Measurements from ENCODE around the gene RELB. TPM values are rescaled to one million over a fixed set of nuclear protein-coding genes. Genes with fewer than 3 reads are reported as not detected.

RELB gene
- polyA plus RNA-seq, 1 donor from 2014 or later: 1.1 TPM

DNA sequence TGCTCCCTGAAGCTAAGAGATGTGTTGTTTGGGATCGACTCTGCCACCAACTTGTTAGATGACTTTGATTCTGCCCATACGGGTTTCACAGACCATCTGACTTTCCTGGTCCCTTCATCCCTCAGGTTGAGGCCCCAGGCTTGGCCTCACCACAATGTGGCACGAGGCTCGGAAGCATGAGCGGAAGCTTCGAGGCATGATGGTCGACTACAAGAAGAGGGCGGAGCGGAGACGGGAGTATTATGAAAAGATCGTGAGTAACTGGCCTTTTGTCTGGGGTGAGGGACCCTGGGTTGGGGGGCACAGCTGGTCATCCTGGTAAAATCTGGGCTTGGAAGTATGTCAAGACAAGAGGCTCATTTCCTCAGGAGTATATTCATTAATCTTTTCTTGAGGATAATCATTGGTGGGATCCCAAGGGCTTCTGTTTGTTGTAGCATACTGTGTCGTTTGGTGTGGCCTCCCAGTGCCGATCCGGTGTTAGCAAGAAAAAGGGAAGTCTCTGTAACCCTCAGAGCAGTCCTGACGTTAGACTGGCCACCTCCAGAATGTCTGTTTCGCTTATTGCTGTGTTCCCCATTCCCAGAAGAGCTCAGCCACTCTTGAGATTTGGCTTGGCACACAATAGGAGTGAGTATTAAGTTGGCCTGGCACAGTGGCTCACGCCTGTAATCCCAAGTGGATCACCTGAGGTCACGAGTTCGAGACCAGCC is 39.0 kb downstream of the RELB start:
- Histone ChIP-seq H3K9ac (ENCODE audit: low read length) (peak overlapping the region; percentile 90), H3K9me3 (ENCODE audit: low read length) (no peaks in the 10 kb centered on the region), H3K27me3 (ENCODE audit: insufficient read depth, low read depth, low read length) (no peaks in the 10 kb centered on the region), H4K20me1 (ENCODE audit: insufficient read depth) (no peaks in the 10 kb centered on the region), H3K79me2 (replicated peaks; ENCODE audit: insufficient read depth, low read length) (peaks cover 26% of the 10 kb centered on the region), H2AFZ (ENCODE audit: low read depth, low read length) (no peak overlapping the region), H3K9me2 (ENCODE audit: insufficient read depth, low read length) (no peaks in the 10 kb centered on the region), H3K27ac (ENCODE audit: low read length) (no peak overlapping the region), H3K4me3 (ENCODE audit: low read length) (peak overlapping the region; percentile 93), H3F3A (ENCODE audit: insufficient read depth, low read length, poor library complexity, severe bottlenecking) (no peaks in the 10 kb centered on the region), H3K36me3 (ENCODE audit: insufficient read depth, low read length) (no peaks in the 10 kb centered on the region), H3K4me2 (ENCODE audit: low read length) (peak overlapping the region; percentile 71)
- TF ChIP-seq, protein P1, sequence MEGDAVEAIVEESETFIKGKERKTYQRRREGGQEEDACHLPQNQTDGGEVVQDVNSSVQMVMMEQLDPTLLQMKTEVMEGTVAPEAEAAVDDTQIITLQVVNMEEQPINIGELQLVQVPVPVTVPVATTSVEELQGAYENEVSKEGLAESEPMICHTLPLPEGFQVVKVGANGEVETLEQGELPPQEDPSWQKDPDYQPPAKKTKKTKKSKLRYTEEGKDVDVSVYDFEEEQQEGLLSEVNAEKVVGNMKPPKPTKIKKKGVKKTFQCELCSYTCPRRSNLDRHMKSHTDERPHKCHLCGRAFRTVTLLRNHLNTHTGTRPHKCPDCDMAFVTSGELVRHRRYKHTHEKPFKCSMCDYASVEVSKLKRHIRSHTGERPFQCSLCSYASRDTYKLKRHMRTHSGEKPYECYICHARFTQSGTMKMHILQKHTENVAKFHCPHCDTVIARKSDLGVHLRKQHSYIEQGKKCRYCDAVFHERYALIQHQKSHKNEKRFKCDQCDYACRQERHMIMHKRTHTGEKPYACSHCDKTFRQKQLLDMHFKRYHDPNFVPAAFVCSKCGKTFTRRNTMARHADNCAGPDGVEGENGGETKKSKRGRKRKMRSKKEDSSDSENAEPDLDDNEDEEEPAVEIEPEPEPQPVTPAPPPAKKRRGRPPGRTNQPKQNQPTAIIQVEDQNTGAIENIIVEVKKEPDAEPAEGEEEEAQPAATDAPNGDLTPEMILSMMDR (IDR thresholded peaks at IDR 0.05; ENCODE audit: poor library complexity, severe bottlenecking): no peak
- TF ChIP-seq MXI1 (conservative IDR thresholded peaks at IDR 0.05; ENCODE audit: poor library complexity, severe bottlenecking) (no peak), POLR2AphosphoS5 (IDR thresholded peaks at IDR 0.05) (no peak), RAD21 (conservative IDR thresholded peaks at IDR 0.05) (no peak), TAF1 (IDR thresholded peaks at IDR 0.05; ENCODE audit: low read depth) (no peak), SMC3 (conservative IDR thresholded peaks at IDR 0.05; ENCODE audit: poor library complexity) (no peak), EZH2 (IDR thresholded peaks at IDR 0.05; ENCODE audit: borderline replicate concordance, insufficient read depth, low read length, poor library complexity, severe bottlenecking) (no peak), EP300 (conservative IDR thresholded peaks at IDR 0.05; ENCODE audit: poor library complexity, severe bottlenecking) (no peak)
- TF ChIP-seq, protein P2, sequence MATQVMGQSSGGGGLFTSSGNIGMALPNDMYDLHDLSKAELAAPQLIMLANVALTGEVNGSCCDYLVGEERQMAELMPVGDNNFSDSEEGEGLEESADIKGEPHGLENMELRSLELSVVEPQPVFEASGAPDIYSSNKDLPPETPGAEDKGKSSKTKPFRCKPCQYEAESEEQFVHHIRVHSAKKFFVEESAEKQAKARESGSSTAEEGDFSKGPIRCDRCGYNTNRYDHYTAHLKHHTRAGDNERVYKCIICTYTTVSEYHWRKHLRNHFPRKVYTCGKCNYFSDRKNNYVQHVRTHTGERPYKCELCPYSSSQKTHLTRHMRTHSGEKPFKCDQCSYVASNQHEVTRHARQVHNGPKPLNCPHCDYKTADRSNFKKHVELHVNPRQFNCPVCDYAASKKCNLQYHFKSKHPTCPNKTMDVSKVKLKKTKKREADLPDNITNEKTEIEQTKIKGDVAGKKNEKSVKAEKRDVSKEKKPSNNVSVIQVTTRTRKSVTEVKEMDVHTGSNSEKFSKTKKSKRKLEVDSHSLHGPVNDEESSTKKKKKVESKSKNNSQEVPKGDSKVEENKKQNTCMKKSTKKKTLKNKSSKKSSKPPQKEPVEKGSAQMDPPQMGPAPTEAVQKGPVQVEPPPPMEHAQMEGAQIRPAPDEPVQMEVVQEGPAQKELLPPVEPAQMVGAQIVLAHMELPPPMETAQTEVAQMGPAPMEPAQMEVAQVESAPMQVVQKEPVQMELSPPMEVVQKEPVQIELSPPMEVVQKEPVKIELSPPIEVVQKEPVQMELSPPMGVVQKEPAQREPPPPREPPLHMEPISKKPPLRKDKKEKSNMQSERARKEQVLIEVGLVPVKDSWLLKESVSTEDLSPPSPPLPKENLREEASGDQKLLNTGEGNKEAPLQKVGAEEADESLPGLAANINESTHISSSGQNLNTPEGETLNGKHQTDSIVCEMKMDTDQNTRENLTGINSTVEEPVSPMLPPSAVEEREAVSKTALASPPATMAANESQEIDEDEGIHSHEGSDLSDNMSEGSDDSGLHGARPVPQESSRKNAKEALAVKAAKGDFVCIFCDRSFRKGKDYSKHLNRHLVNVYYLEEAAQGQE (IDR thresholded peaks at IDR 0.05; ENCODE audit: borderline replicate concordance): no peak

DNA sequence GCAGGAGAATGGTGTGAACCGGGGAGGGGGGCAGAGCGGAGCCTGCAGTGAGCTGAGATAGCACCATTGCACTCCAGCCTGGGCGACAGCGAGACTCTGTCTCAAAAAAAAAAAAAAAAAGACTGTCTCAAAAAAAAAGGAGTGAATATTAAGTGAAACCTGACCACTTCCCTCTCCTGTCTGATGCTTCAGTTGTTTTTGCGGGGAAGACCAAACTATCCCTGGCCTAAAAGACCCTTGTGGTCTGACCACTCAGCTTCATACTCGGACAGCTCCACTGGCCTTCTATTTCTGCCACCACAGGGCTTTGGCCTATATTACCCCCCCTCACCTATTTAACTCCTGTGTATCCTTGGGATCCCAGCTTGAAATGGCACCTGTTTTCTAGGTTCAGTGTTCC is 39.9 kb downstream of the RELB start:
- no peaks in the 10 kb centered on the region for H3K27me3 ChIP-seq (ENCODE audit: insufficient read depth, low read depth, low read length)
- no peak overlapping the region for H2AFZ ChIP-seq (ENCODE audit: low read depth, low read length)
- H3K36me3 ChIP-seq (ENCODE audit: insufficient read depth, low read length): no peaks in the 10 kb centered on the region
- no peaks in the 10 kb centered on the region for H3F3A ChIP-seq (ENCODE audit: insufficient read depth, low read length, poor library complexity, severe bottlenecking)
- no peaks in the 10 kb centered on the region for H4K20me1 ChIP-seq (ENCODE audit: insufficient read depth)
- no peak overlapping the region for H3K9ac ChIP-seq (ENCODE audit: low read length)
- peaks cover 26% of the 10 kb centered on the region for H3K79me2 ChIP-seq (replicated peaks; ENCODE audit: insufficient read depth, low read length)
- TF ChIP-seq, protein P2 (IDR thresholded peaks at IDR 0.05; ENCODE audit: borderline replicate concordance): no peak
- TF ChIP-seq MXI1 (conservative IDR thresholded peaks at IDR 0.05; ENCODE audit: poor library complexity, severe bottlenecking): no peak
- no peaks in the 10 kb centered on the region for H3K9me2 ChIP-seq (ENCODE audit: insufficient read depth, low read length)
- H3K9me3 ChIP-seq (ENCODE audit: low read length): no peaks in the 10 kb centered on the region
- H3K4me3 ChIP-seq (ENCODE audit: low read length): no peak overlapping the region
- no peak overlapping the region for H3K4me2 ChIP-seq (ENCODE audit: low read length)
- H3K27ac ChIP-seq (ENCODE audit: low read length): no peak overlapping the region

Data from neural cell (in vitro differentiated cells).